ENCODE results near the gene LDLRAD1.
"Not testable (repeated sequence)": the region's sequence is repeated elsewhere in the genome, so short reads cannot be mapped to it uniquely, and the experiment has no call there.

LDLRAD1 gene

GRCh38 chr1:54028306-54029251 is 10.6 kb upstream of the LDLRAD1 start:
- Mint-ChIP-seq H3K4me1 (no peaks in the 10 kb centered on the region), H3K4me3 (no peak overlapping the region), H3K36me3 (peaks cover 30% of the 10 kb centered on the region), H3K9me3 (no peaks in the 10 kb centered on the region), H3K27ac (no peak overlapping the region), H3K27me3 (no peaks in the 10 kb centered on the region)
- no peak for ATAC-seq

- Mint-ChIP-seq H3K36me3 (peaks cover 29% of the 10 kb centered on the region), H3K9me3 (no peaks in the 10 kb centered on the region), H3K4me3 (no peak overlapping the region), H3K4me1 (no peaks in the 10 kb centered on the region), H3K27ac (no peak overlapping the region), H3K27me3 (no peaks in the 10 kb centered on the region)
- ATAC-seq = no peak
These were observed 9.9 kb upstream of the LDLRAD1 start for GRCh38 chr1:54027848-54028247.

GRCh38 chr1:54024811-54025210 is 6.8 kb upstream of the LDLRAD1 start:
- not testable (repeated sequence) for H3K36me3 Mint-ChIP-seq, H3K27me3 Mint-ChIP-seq, H3K4me1 Mint-ChIP-seq, H3K4me3 Mint-ChIP-seq, H3K9me3 Mint-ChIP-seq, ATAC-seq, H3K27ac Mint-ChIP-seq

- Mint-ChIP-seq H3K27me3 (no peaks in the 10 kb centered on the region), H3K36me3 (peaks cover 3% of the 10 kb centered on the region), H3K4me3 (no peak overlapping the region), H3K4me1 (no peaks in the 10 kb centered on the region), H3K27ac (no peak overlapping the region), H3K9me3 (no peaks in the 10 kb centered on the region)
- no peak for ATAC-seq
These were observed 6.4 kb upstream of the LDLRAD1 start for GRCh38 chr1:54024358-54024757.

GRCh38 chr1:54019562-54020176 is 1.7 kb upstream of the LDLRAD1 start:
- H3K27me3 Mint-ChIP-seq = peaks cover 10% of the 10 kb centered on the region
- not testable (repeated sequence) for H3K4me1 Mint-ChIP-seq

GRCh38 chr1:54018635-54019034 is 649 bp upstream of the LDLRAD1 start:
- H3K4me1 Mint-ChIP-seq = no peaks in the 10 kb centered on the region
- ATAC-seq = no peak
- H3K27ac Mint-ChIP-seq = no peak overlapping the region
- H3K4me3 Mint-ChIP-seq = no peak overlapping the region
- no peaks in the 10 kb centered on the region for H3K36me3 Mint-ChIP-seq
- peaks cover 16% of the 10 kb centered on the region for H3K27me3 Mint-ChIP-seq
- H3K9me3 Mint-ChIP-seq = no peaks in the 10 kb centered on the region

More at GRCh38 chr1:54019562-54020176, 1.7 kb upstream of the LDLRAD1 start:
- not testable (repeated sequence) for ATAC-seq, H3K27ac Mint-ChIP-seq, H3K36me3 Mint-ChIP-seq, H3K9me3 Mint-ChIP-seq, H3K4me3 Mint-ChIP-seq

GRCh38 chr1:54016343-54017282 is 1.4 kb downstream of the LDLRAD1 start:
- H3K27me3 Mint-ChIP-seq = peaks cover 28% of the 10 kb centered on the region
- no peak for ATAC-seq
- H3K9me3 Mint-ChIP-seq = no peaks in the 10 kb centered on the region
- no peaks in the 10 kb centered on the region for H3K4me1 Mint-ChIP-seq
- H3K4me3 Mint-ChIP-seq = no peak overlapping the region
- H3K36me3 Mint-ChIP-seq = no peaks in the 10 kb centered on the region
- H3K27ac Mint-ChIP-seq = no peak overlapping the region

GRCh38 chr1:54014009-54014629 is 3.9 kb downstream of the LDLRAD1 start:
- Mint-ChIP-seq H3K9me3 (no peaks in the 10 kb centered on the region), H3K4me3 (no peak overlapping the region), H3K27ac (no peak overlapping the region), H3K27me3 (peaks cover 53% of the 10 kb centered on the region), H3K4me1 (no peaks in the 10 kb centered on the region), H3K36me3 (no peaks in the 10 kb centered on the region)
- ATAC-seq = no peak

GRCh38 chr1:54013393-54014008 is 4.5 kb downstream of the LDLRAD1 start:
- Mint-ChIP-seq H3K9me3 (no peaks in the 10 kb centered on the region), H3K4me3 (no peak overlapping the region), H3K27ac (no peak overlapping the region), H3K4me1 (no peaks in the 10 kb centered on the region), H3K36me3 (no peaks in the 10 kb centered on the region), H3K27me3 (peaks cover 59% of the 10 kb centered on the region)
- ATAC-seq = no peak

- H3K9me3 Mint-ChIP-seq = no peaks in the 10 kb centered on the region
- H3K4me3 Mint-ChIP-seq = no peak overlapping the region
These were observed 5.1 kb downstream of the LDLRAD1 start for GRCh38 chr1:54012863-54013262.

GRCh38 chr1:54012008-54012325 is 6.0 kb downstream of the LDLRAD1 start:
- peaks cover 50% of the 10 kb centered on the region for H3K27me3 Mint-ChIP-seq
- no peaks in the 10 kb centered on the region for H3K36me3 Mint-ChIP-seq
- no peaks in the 10 kb centered on the region for H3K9me3 Mint-ChIP-seq
- no peaks in the 10 kb centered on the region for H3K4me1 Mint-ChIP-seq
- H3K4me3 Mint-ChIP-seq = no peak overlapping the region
- no peak overlapping the region for H3K27ac Mint-ChIP-seq
- no peak for ATAC-seq

More at GRCh38 chr1:54012863-54013262, 5.1 kb downstream of the LDLRAD1 start:
- H3K27me3 Mint-ChIP-seq = peaks cover 57% of the 10 kb centered on the region
- H3K4me1 Mint-ChIP-seq = no peaks in the 10 kb centered on the region
- no peaks in the 10 kb centered on the region for H3K36me3 Mint-ChIP-seq
- ATAC-seq = no peak
- no peak overlapping the region for H3K27ac Mint-ChIP-seq

GRCh38 chr1:54011316-54012007 is 6.5 kb downstream of the LDLRAD1 start:
- no peaks in the 10 kb centered on the region for H3K9me3 Mint-ChIP-seq
- ATAC-seq = no peak
- H3K27me3 Mint-ChIP-seq = peaks cover 50% of the 10 kb centered on the region
- no peaks in the 10 kb centered on the region for H3K36me3 Mint-ChIP-seq
- no peak overlapping the region for H3K4me3 Mint-ChIP-seq
- no peak overlapping the region for H3K27ac Mint-ChIP-seq
- no peaks in the 10 kb centered on the region for H3K4me1 Mint-ChIP-seq

GRCh38 chr1:54010415-54011117 is 7.4 kb downstream of the LDLRAD1 start:
- Mint-ChIP-seq H3K36me3 (no peaks in the 10 kb centered on the region), H3K27me3 (peaks cover 50% of the 10 kb centered on the region), H3K9me3 (no peaks in the 10 kb centered on the region), H3K4me3 (no peak overlapping the region), H3K27ac (no peak overlapping the region), H3K4me1 (no peaks in the 10 kb centered on the region)
- no peak for ATAC-seq

Data from stimulated activated memory B cell treated with anti-CD40 and anti-IgM and Interleukin-4, amounts not matched to agents 10 μg/mL and 1 μg/mL and 100 μg/mL, for 72 hours (primary cell).